ENCODE results near the gene MTUS2. TPM values are rescaled to one million over a fixed set of nuclear protein-coding genes. Genes with fewer than 3 reads are reported as not detected.

Gene MTUS2
- total RNA-seq, 1 experiment from 2014 or later: 0.35 TPM

GRCh38 chr13:29509999-29510589 lies 690.0 kb downstream of the MTUS2 start:
- TF ChIP-seq CTCF (conservative IDR thresholded peaks at IDR 0.05): no peak
- H3K27ac Mint-ChIP-seq: peak overlapping the region in 2 of 3 experiments; percentile 39 to 76; a peak in 4 of 7 replicates

More at GRCh38 chr13:29509999-29510589, 690.0 kb downstream of the MTUS2 start:
- Histone ChIP-seq H3K27ac (ENCODE audit: insufficient read length, low read depth, low read length) (no peak overlapping the region), H2BK20ac (ENCODE audit: low read depth, low read length, poor library complexity, severe bottlenecking) (no peak overlapping the region), H3K79me1 (ENCODE audit: insufficient read depth, low read depth, low read length, poor library complexity, severe bottlenecking) (no peaks in the 10 kb centered on the region), H2BK5ac (ENCODE audit: insufficient read length, low read length) (no peak overlapping the region), H3K9ac (ENCODE audit: extremely low read depth, insufficient read length, low read length) (no peak overlapping the region), H2BK15ac (ENCODE audit: low read depth, low read length) (no peak overlapping the region), H3K79me2 (ENCODE audit: insufficient read depth, low read length) (no peaks in the 10 kb centered on the region), H3K56ac (ENCODE audit: insufficient read length, low read depth, low read length) (no peak overlapping the region), H4K8ac (replicated peaks; ENCODE audit: insufficient read length, low read depth, low read length) (no peak overlapping the region), H2AFZ (ENCODE audit: low read length) (no peak overlapping the region), H3T11ph (ENCODE audit: low read length) (no peak overlapping the region), H3K14ac (ENCODE audit: insufficient read depth, low read length) (no peak overlapping the region), H3K4me2 (ENCODE audit: insufficient read depth, insufficient read length, low read length) (no peak overlapping the region), H4K20me1 (ENCODE audit: control insufficient read depth, insufficient read depth, insufficient read length) (no peaks in the 10 kb centered on the region), H2BK12ac (ENCODE audit: insufficient read length, low read depth, low read length) (no peak overlapping the region), H2BK120ac (ENCODE audit: low read depth, low read length, poor library complexity, severe bottlenecking) (no peak overlapping the region), H3K4me1 (ENCODE audit: insufficient read depth, low read length) (no peaks in the 10 kb centered on the region), H3K27me3 (ENCODE audit: insufficient read depth, low read length) (no peaks in the 10 kb centered on the region), H4K91ac (ENCODE audit: insufficient read length, low read depth, low read length) (no peak overlapping the region), H4K5ac (ENCODE audit: insufficient read length, low read depth, low read length) (no peak overlapping the region), H3K23ac (ENCODE audit: insufficient read length, low read depth, low read length) (no peak overlapping the region), H3K23me2 (ENCODE audit: insufficient read length, low read depth, low read length, poor library complexity, severe bottlenecking) (no peaks in the 10 kb centered on the region), H3K9me3 (ENCODE audit: control insufficient read depth, low read depth, low read length) (no peaks in the 10 kb centered on the region), H3K4ac (ENCODE audit: low read depth, low read length) (no peak overlapping the region), H3K18ac (ENCODE audit: insufficient read length, low read depth, low read length) (no peak overlapping the region), H2AK5ac (ENCODE audit: insufficient read length, low read length) (no peak overlapping the region)
- no peaks in the 10 kb centered on the region for H3K27me3 Mint-ChIP-seq (ENCODE audit: low read depth)
- H3K9me3 Mint-ChIP-seq: no peaks in the 10 kb centered on the region
- no peak for DNase-seq
- H3K4me3 Mint-ChIP-seq: no peak overlapping the region
- H3K4me1 Mint-ChIP-seq: peaks cover 5 to 7% of the 10 kb centered on the region in 2 experiments; a peak in 3 of 4 replicates
- no CpG with 5 or more reads among the region's 14 CpGs for WGBS (ENCODE audit: extremely low coverage, insufficient read length, low lambda C conversion rate)
- H3K36me3 Mint-ChIP-seq (ENCODE audit: insufficient read depth in 1 of 3, low read depth in 3 of 3): peaks cover 15 to 46% (median 29%) of the 10 kb centered on the region in 3 experiments; a peak in 6 of 7 replicates

Measured in H9 (cell line).